B cell (primary cell): Measurements from ENCODE around the gene IPO4. TPM values are rescaled to one million over a fixed set of nuclear protein-coding genes. Genes with fewer than 3 reads are reported as not detected.

Experiments used
- ATAC-seq: fragments of 200-7000 bp; cut with Tn5 transposase; one replicate; pipeline ENCODE4 v1.10.0; 2021; ENCODE audit warnings: low read depth, mild to moderate bottlenecking, moderate number of reproducible peaks, moderate library complexity
- CTCF ChIA-PET: fragments of 350-600 bp; sonication (Branson Sonifier 250); formaldehyde crosslinking; loops from one replicate; lab custom pipeline; 2021; ENCODE audit warnings: antibody characterized with exemption, inconsistent platforms; lab: Charles Lee
- POLR2A ChIA-PET: fragments of 350-600 bp; sonication (Branson Sonifier 250); formaldehyde crosslinking; loops from one replicate; lab custom pipeline; 2021; ENCODE audit warnings: antibody characterized with exemption; lab: Charles Lee
- DNase-seq: peaks from one replicate; pipeline ENCODE4 v3.0.0; 2013
- H2AFZ ChIP-seq: 2 replicates; pipeline ENCODE4 v1.6.1; 2012; ENCODE audit warnings: mild to moderate bottlenecking, low read depth, low read length; ENCODE audit not compliant: insufficient read depth, poor library complexity, severe bottlenecking
- H3K27ac ChIP-seq, 2 donors: 1 replicate in 1 of 2; 2 replicates in 1 of 2; pipeline ENCODE4 v1.5.1; 2012 to 2013; ENCODE audit warnings: low read length in 2 of 2, mild to moderate bottlenecking in 2 of 2, moderate library complexity in 1 of 2
- H3K27me3 ChIP-seq, 4 experiments: fragments of 200-600 bp in 1 of 4; sonication (generic) in 1 of 4; replicated peaks in 1 of 4; 1 replicate in 2 of 4; 2 replicates in 2 of 4; pipeline versions ENCODE4 v1.6.1 to v1.7.0; 2013 to 2016; ENCODE audit warnings: low read length in 3 of 4, mild to moderate bottlenecking in 2 of 4, mixed read lengths in 1 of 4, moderate library complexity in 1 of 4; ENCODE audit not compliant: insufficient read depth in 4 of 4, control insufficient read depth in 3 of 4; ENCODE audit errors: control extremely low read depth in 1 of 4
- H3K36me3 ChIP-seq, 2 experiments: replicated peaks in 1 of 2; 1 replicate in 1 of 2; 2 replicates in 1 of 2; pipeline versions ENCODE4 v1.6.1 to v1.7.1; 2013; ENCODE audit warnings: low read length in 1 of 2; ENCODE audit not compliant: insufficient read depth in 2 of 2, control insufficient read depth in 1 of 2; ENCODE audit errors: control extremely low read depth in 1 of 2, extremely low read depth in 1 of 2
- H3K4me1 ChIP-seq, 2 donors: fragments of 200-600 bp in 1 of 2; sonication (generic) in 1 of 2; 1 replicate in 1 of 2; 2 replicates in 1 of 2; pipeline versions ENCODE4 v1.5.1 to v1.6.1; 2013 to 2017; ENCODE audit warnings: low read length in 2 of 2; ENCODE audit not compliant: control insufficient read depth in 2 of 2, insufficient read depth in 2 of 2
- H3K4me2 ChIP-seq: replicated peaks from 2 replicates; pipeline ENCODE3; 2012; ENCODE audit warnings: mild to moderate bottlenecking, low read depth, low read length; ENCODE audit not compliant: poor library complexity, severe bottlenecking
- H3K4me3 ChIP-seq, 5 experiments: fragments of 200-600 bp in 1 of 5; sonication (generic) in 1 of 5; 1 replicate in 3 of 5; 2 replicates in 2 of 5; pipeline versions ENCODE4 v1.5.1 to v1.7.0; 2011 to 2016; ENCODE audit warnings: low read length in 4 of 5, mild to moderate bottlenecking in 4 of 5, low read depth in 2 of 5, control low read depth in 1 of 5, moderate library complexity in 1 of 5; ENCODE audit not compliant: insufficient read depth in 1 of 5; ENCODE audit errors: control extremely low read depth in 1 of 5, extremely low read depth in 1 of 5
- H3K79me2 ChIP-seq: fragments of 200-600 bp; sonication (generic); one replicate; pipeline ENCODE4 v1.6.0; 2016; ENCODE audit warnings: low read length; ENCODE audit not compliant: control insufficient read depth, insufficient read depth
- H3K9ac ChIP-seq: fragments of 200-600 bp; sonication (generic); 2 replicates; pipeline ENCODE4 v1.6.1; 2017; ENCODE audit warnings: mild to moderate bottlenecking, low read length, moderate library complexity
- H3K9me3 ChIP-seq, 3 donors: one replicate each; pipeline versions ENCODE4 v1.6.1 to v1.7.1; 2013; ENCODE audit warnings: low read length in 2 of 3; ENCODE audit not compliant: control insufficient read depth in 2 of 3, insufficient read depth in 1 of 3; ENCODE audit errors: control extremely low read depth in 1 of 3
- H4K20me1 ChIP-seq: 2 replicates; pipeline ENCODE4 v1.6.0; 2012; ENCODE audit warnings: mild to moderate bottlenecking, low read length; ENCODE audit not compliant: insufficient read depth, control insufficient read depth, poor library complexity, severe bottlenecking
- H3K27ac Mint-ChIP-seq: one replicate; pipeline ENCODE4 v1.8.0; 2021; ENCODE audit warnings: mixed read lengths
- H3K27me3 Mint-ChIP-seq: one replicate; pipeline ENCODE4 v1.8.0; 2021; ENCODE audit warnings: mixed read lengths
- H3K4me1 Mint-ChIP-seq: one replicate; pipeline ENCODE4 v1.8.0; 2021; ENCODE audit warnings: mixed read lengths
- H3K4me3 Mint-ChIP-seq: one replicate; pipeline ENCODE4 v1.8.0; 2021; ENCODE audit warnings: mixed read lengths
- H3K9me3 Mint-ChIP-seq: one replicate; pipeline ENCODE4 v1.8.0; 2022; ENCODE audit warnings: mixed read lengths; ENCODE audit not compliant: insufficient read depth
- CTCF ChIP-seq: fragments of 200-600 bp; IDR thresholded peaks from one replicate; pipeline ENCODE4 v1.8.0; 2022; ENCODE audit warnings: antibody characterized with exemption, mild to moderate bottlenecking
- EZH2 ChIP-seq: IDR thresholded peaks from 2 replicates; pipeline ENCODE4 v1.6.1; 2012; ENCODE audit warnings: borderline replicate concordance, low read depth, mild to moderate bottlenecking, moderate library complexity, low read length; ENCODE audit not compliant: insufficient read depth, poor library complexity, severe bottlenecking
- WGBS: methylation state at CpG from one replicate; pipeline ENCODE4 v1.1.5; 2013; ENCODE audit warnings: missing lambda C conversion rate; ENCODE audit not compliant: insufficient coverage; 5-methylcytosine and 5-hydroxymethylcytosine counted together
- intact Hi-C: fragments of 100-400 bp; cut with micrococcal nuclease; formaldehyde crosslinking; loops from one replicate; pipeline ENCODE4 v1.10.0; 2022
- polyA plus RNA-seq: library from polyadenylated mRNA; depleted of rRNA; stranded (reverse); fragments of >200 nt; gene quantifications from 2 replicates; pipeline ENCODE4 v1.2.3, GENCODE V29; 2012
- total RNA-seq, 2 donors: library from RNA; stranded (reverse); fragments of 120-200 nt in 1 of 2; gene quantifications; 1 replicate in 1 of 2; 2 replicates in 1 of 2; pipeline versions ENCODE4 v1.2.3 to v1.2.4, GENCODE V29; 2013 to 2022

Gene IPO4
- total and polyA plus RNA-seq, 2 donors (not counting 1 experiment from before 2014, with no cell fraction given) = 28.3 to 35.0 TPM

GRCh38 chr14:24167469-24168114, 21.0 kb downstream of the IPO4 start:
- Histone ChIP-seq H2AFZ (no peak overlapping the region), H3K4me3 (no peak overlapping the region), H3K27me3 (no peaks in the 10 kb centered on the region), H3K79me2 (peaks cover 21% of the 10 kb centered on the region), H3K4me2 (no peak overlapping the region), H3K27ac (peak overlapping the region in 1 of 2 donors; percentile 9), H3K9ac (no peak overlapping the region), H4K20me1 (peaks cover 42% of the 10 kb centered on the region), H3K36me3 (peaks cover 2 to 58% of the 10 kb centered on the region in 2 experiments), H3K9me3 (no peaks in the 10 kb centered on the region), H3K4me1 (peaks cover 22 to 36% of the 10 kb centered on the region in 2 donors)
- ATAC-seq = no peak
- ChIA-PET POLR2A (no interaction called here), CTCF (interaction anchor here (1.2 kb wide), 1 partner anchor 141 kb away, joined by 5 read pairs; the partner anchor contains the start of gene CIDEB)
- Mint-ChIP-seq H3K9me3 (no peaks in the 10 kb centered on the region), H3K4me1 (peaks cover 37% of the 10 kb centered on the region), H3K27me3 (no peaks in the 10 kb centered on the region), H3K27ac (no peak overlapping the region), H3K4me3 (no peak overlapping the region)
- DNase-seq = no peak
- intact Hi-C loops = no loop called here
- 92% methylated on average over 3 of the region's 3 CpGs for WGBS
- TF ChIP-seq CTCF (no peak), EZH2 (no peak)

GRCh38 chr14:24165785-24166184, 22.8 kb downstream of the IPO4 start:
- peaks cover 40% of the 10 kb centered on the region for H3K4me1 Mint-ChIP-seq
- Histone ChIP-seq H3K4me1 (peaks cover 23 to 30% of the 10 kb centered on the region in 2 donors), H3K36me3 (peaks cover 2 to 63% of the 10 kb centered on the region in 2 experiments), H3K27me3 (no peaks in the 10 kb centered on the region), H3K9ac (no peak overlapping the region), H2AFZ (no peak overlapping the region), H3K27ac (no peak overlapping the region), H4K20me1 (peaks cover 53% of the 10 kb centered on the region), H3K4me2 (no peak overlapping the region), H3K4me3 (no peak overlapping the region), H3K9me3 (no peaks in the 10 kb centered on the region), H3K79me2 (peaks cover 37% of the 10 kb centered on the region)
- H3K4me3 Mint-ChIP-seq = no peak overlapping the region
- no peaks in the 10 kb centered on the region for H3K27me3 Mint-ChIP-seq
- ATAC-seq (no peak), DNase-seq (no peak)
- POLR2A ChIA-PET = no interaction called here
- intact Hi-C loops = no loop called here
- H3K27ac Mint-ChIP-seq = no peak overlapping the region
- no peaks in the 10 kb centered on the region for H3K9me3 Mint-ChIP-seq
- WGBS = 100% methylated on average over 4 of the region's 5 CpGs
- no peak for TF ChIP-seq CTCF
- no peak for TF ChIP-seq EZH2
- CTCF ChIA-PET = interaction anchor here (0.8 kb wide), 1 partner anchor 15 kb away, joined by 3 read pairs; no protein-coding TSS in a partner anchor
